Liver (tissue), 9 donors: ENCODE measurements around the gene GLB1L3. TPM values are rescaled to one million over a fixed set of nuclear protein-coding genes. Genes with fewer than 3 reads are reported as not detected.

Source experiments
- DNase-seq: peaks from one replicate; pipeline ENCODE4 v3.0.0-alpha.2; 2017; ENCODE audit warnings: low spot score
- H3K27ac ChIP-seq, 2 donors: one replicate each; pipeline ENCODE4 v1.7.0; 2013; ENCODE audit warnings: inconsistent platforms in 2 of 2, low read length in 2 of 2, control low read depth in 1 of 2, low read depth in 1 of 2, mild to moderate bottlenecking in 1 of 2
- H3K27me3 ChIP-seq, 4 donors: one replicate each; pipeline versions ENCODE4 v1.6.1 to v1.7.0; 2013; ENCODE audit warnings: low read length in 3 of 4, inconsistent platforms in 1 of 4, mild to moderate bottlenecking in 1 of 4, moderate library complexity in 1 of 4; ENCODE audit not compliant: control insufficient read depth in 4 of 4, insufficient read depth in 4 of 4
- H3K36me3 ChIP-seq, 4 donors: one replicate each; pipeline versions ENCODE4 v1.6.1 to v1.7.0; 2013; ENCODE audit warnings: low read length in 3 of 4, mild to moderate bottlenecking in 3 of 4, low read depth in 1 of 4, moderate library complexity in 1 of 4; ENCODE audit not compliant: control insufficient read depth in 4 of 4, insufficient read depth in 3 of 4
- H3K4me1 ChIP-seq, 4 donors: one replicate each; pipeline versions ENCODE4 v1.6.1 to v1.7.0; 2013; ENCODE audit warnings: low read length in 3 of 4, mild to moderate bottlenecking in 3 of 4, moderate library complexity in 1 of 4; ENCODE audit not compliant: control insufficient read depth in 4 of 4, insufficient read depth in 4 of 4
- H3K4me3 ChIP-seq, 3 donors: one replicate each; pipeline versions ENCODE4 v1.6.1 to v1.7.0; 2013; ENCODE audit warnings: low read length in 3 of 3, control low read depth in 1 of 3, low read depth in 1 of 3, mild to moderate bottlenecking in 1 of 3
- H3K9ac ChIP-seq, 2 donors: one replicate each; pipeline ENCODE4 v1.7.0; 2013; ENCODE audit warnings: low read length in 2 of 2, mild to moderate bottlenecking in 2 of 2, moderate library complexity in 2 of 2, control low read depth in 1 of 2, low read depth in 1 of 2
- H3K9me3 ChIP-seq, 4 donors: one replicate each; pipeline versions ENCODE4 v1.6.1 to v1.7.0; 2013; ENCODE audit warnings: low read length in 3 of 4; ENCODE audit not compliant: control insufficient read depth in 4 of 4
- ATF3 ChIP-seq: IDR thresholded peaks from 2 replicates; pipeline ENCODE4 v1.6.1; 2016; ENCODE audit warnings: antibody characterized with exemption
- CTCF ChIP-seq: fragments of 150-350 bp; IDR thresholded peaks from 2 replicates; pipeline ENCODE4 v1.5.1; 2017; ENCODE audit warnings: improper control_type of control experiment, low read depth, low read length; ENCODE audit not compliant: missing input control
- EGR1 ChIP-seq, 2 donors: IDR thresholded peaks; 2 replicates each; pipeline ENCODE4 v1.6.1; 2016 to 2018; ENCODE audit warnings: antibody characterized with exemption in 2 of 2, low read depth in 2 of 2
- FOXA1 ChIP-seq: IDR thresholded peaks from 2 replicates; pipeline ENCODE4 v1.6.1; 2016; ENCODE audit warnings: antibody characterized with exemption
- FOXA2 ChIP-seq: IDR thresholded peaks from 2 replicates; pipeline ENCODE4 v1.6.1; 2016; ENCODE audit warnings: antibody characterized with exemption
- GABPA ChIP-seq, 2 donors: IDR thresholded peaks in 1 of 2; conservative IDR thresholded peaks in 1 of 2; 2 replicates each; pipeline ENCODE4 v1.6.1; 2016; ENCODE audit warnings: antibody characterized with exemption in 2 of 2, mild to moderate bottlenecking in 1 of 2, moderate library complexity in 1 of 2
- HNF4A ChIP-seq, 2 donors: conservative IDR thresholded peaks; 2 replicates each; pipeline ENCODE4 v1.6.1; 2016; ENCODE audit warnings: antibody characterized with exemption in 2 of 2, mild to moderate bottlenecking in 2 of 2
- HNF4G ChIP-seq: IDR thresholded peaks from 2 replicates; pipeline ENCODE4 v1.6.1; 2016; ENCODE audit warnings: antibody characterized with exemption
- JUND ChIP-seq, 2 donors: IDR thresholded peaks; 2 replicates each; pipeline ENCODE4 v1.6.1; 2016; ENCODE audit warnings: antibody characterized with exemption in 2 of 2
- MAX ChIP-seq: IDR thresholded peaks from 2 replicates; pipeline ENCODE4 v1.6.1; 2016; ENCODE audit warnings: antibody characterized with exemption
- NR2F2 ChIP-seq: IDR thresholded peaks from 2 replicates; pipeline ENCODE4 v1.6.1; 2016; ENCODE audit warnings: antibody characterized with exemption
- RAD21 ChIP-seq, 2 donors: IDR thresholded peaks; 2 replicates each; pipeline ENCODE4 v1.6.1; 2016; ENCODE audit warnings: antibody characterized with exemption in 2 of 2, mild to moderate bottlenecking in 2 of 2
- REST ChIP-seq: IDR thresholded peaks from 2 replicates; pipeline ENCODE4 v1.6.1; 2016; ENCODE audit warnings: antibody characterized with exemption, mild to moderate bottlenecking
- SP1 ChIP-seq: IDR thresholded peaks from 2 replicates; pipeline ENCODE4 v1.6.1; 2018; ENCODE audit warnings: antibody characterized with exemption, mild to moderate bottlenecking
- YY1 ChIP-seq: IDR thresholded peaks from 2 replicates; pipeline ENCODE4 v1.6.1; 2016; ENCODE audit warnings: antibody characterized with exemption, mild to moderate bottlenecking
- WGBS: extraction: QIAGEN DNeasy Blood & Tissue Kit; methylation state at CpG from one replicate; pipeline ENCODE4 v1.1.7; 2013; 5-methylcytosine and 5-hydroxymethylcytosine counted together
- polyA plus RNA-seq, 2 donors: library from polyadenylated mRNA; stranded (reverse) in 1 of 2; unstranded in 1 of 2; fragments of 200-250 nt in 1 of 2; fragments of >200 nt in 1 of 2; fragmentation: Nextera tagmentation in 1 of 2; extraction: Ambion mirVana in 1 of 2; gene quantifications; one replicate each; pipeline versions ENCODE4 v1.2.1 to v1.2.3, GENCODE V29; 2013 to 2015
- total RNA-seq, 2 donors: library from RNA; depleted of rRNA; stranded (reverse); fragments of >200 nt; gene quantifications; one replicate each; pipeline ENCODE4 v1.2.3, GENCODE V29; 2014
- donor health status: healthy.
- donor health status: healthy.
- donor health status: healthy.
- donor health status: healthy.
- donor health status: healthy.

GLB1L3 gene
- total and polyA plus RNA-seq, 4 donors: 0.08 TPM; not detected in 3

- TF ChIP-seq HNF4G (no peak), FOXA2 (no peak), HNF4A (conservative IDR thresholded peaks at IDR 0.05) (no peak), GABPA (IDR thresholded peaks at IDR 0.05 in 1 of 2, conservative IDR thresholded peaks at IDR 0.05 in 1 of 2) (no peak), NR2F2 (no peak)
Observed at GRCh38 chr11:134359646-134360045, 83.5 kb downstream of the GLB1L3 start (continued).

- Histone ChIP-seq H3K4me3 (no peak overlapping the region), H3K9me3 (no peaks in the 10 kb centered on the region), H3K4me1 (peaks cover 0 to 3% (median 0%) of the 10 kb centered on the region in 4 donors), H3K27ac (no peak overlapping the region), H3K27me3 (no peaks in the 10 kb centered on the region), H3K36me3 (no peaks in the 10 kb centered on the region), H3K9ac (no peak overlapping the region)
- 26% methylated on average over 30 of the region's 30 CpGs for WGBS
- DNase-seq: peak; percentile 83
- TF ChIP-seq YY1 (no peak), CTCF (peak; percentile 94), FOXA1 (no peak), EGR1 (IDR thresholded peaks at IDR 0.05; ENCODE audit: low read depth in 2 of 2) (no peak), MAX (no peak), REST (no peak), ATF3 (no peak), GABPA (IDR thresholded peaks at IDR 0.05 in 1 of 2, conservative IDR thresholded peaks at IDR 0.05 in 1 of 2) (no peak), FOXA2 (no peak), RAD21 (IDR thresholded peaks at IDR 0.05) (peak; percentile 98 to 99)
Observed at GRCh38 chr11:134360050-134360835, 84.1 kb downstream of the GLB1L3 start.

- Histone ChIP-seq H3K27ac (no peak overlapping the region), H3K36me3 (no peaks in the 10 kb centered on the region), H3K9ac (no peak overlapping the region), H3K9me3 (no peaks in the 10 kb centered on the region), H3K4me3 (no peak overlapping the region), H3K4me1 (peaks cover 0 to 3% (median 0%) of the 10 kb centered on the region in 4 donors), H3K27me3 (no peaks in the 10 kb centered on the region)
- no peak for DNase-seq
- 84% methylated on average over 26 of the region's 26 CpGs for WGBS
- no peak for TF ChIP-seq GABPA (IDR thresholded peaks at IDR 0.05 in 1 of 2, conservative IDR thresholded peaks at IDR 0.05 in 1 of 2)
- TF ChIP-seq FOXA1: no peak
- no peak for TF ChIP-seq SP1
- TF ChIP-seq CTCF: no peak
- TF ChIP-seq REST: no peak
- TF ChIP-seq FOXA2: no peak
- TF ChIP-seq JUND (IDR thresholded peaks at IDR 0.05): no peak
- no peak for TF ChIP-seq MAX
- TF ChIP-seq ATF3: no peak
- no peak for TF ChIP-seq NR2F2
Observed at GRCh38 chr11:134361661-134362060, 85.5 kb downstream of the GLB1L3 start.
